Liver (tissue), 3 donors: ENCODE results near the gene NUBPL.

Experiments used
- EGR1 ChIP-seq, 2 donors: IDR thresholded peaks; 2 replicates each; pipeline ENCODE4 v1.6.1; 2016 to 2018; ENCODE audit warnings: antibody characterized with exemption in 2 of 2, low read depth in 2 of 2
- FOXA1 ChIP-seq: IDR thresholded peaks from 2 replicates; pipeline ENCODE4 v1.6.1; 2016; ENCODE audit warnings: antibody characterized with exemption
- GABPA ChIP-seq, 2 donors: IDR thresholded peaks in 1 of 2; conservative IDR thresholded peaks in 1 of 2; 2 replicates each; pipeline ENCODE4 v1.6.1; 2016; ENCODE audit warnings: antibody characterized with exemption in 2 of 2, mild to moderate bottlenecking in 1 of 2, moderate library complexity in 1 of 2
- HNF4A ChIP-seq, 2 donors: conservative IDR thresholded peaks; 2 replicates each; pipeline ENCODE4 v1.6.1; 2016; ENCODE audit warnings: antibody characterized with exemption in 2 of 2, mild to moderate bottlenecking in 2 of 2
- RXRA ChIP-seq, 2 donors: IDR thresholded peaks; 2 replicates each; pipeline ENCODE4 v1.6.1; 2017 to 2018; ENCODE audit warnings: antibody characterized with exemption in 2 of 2, mild to moderate bottlenecking in 1 of 2
- TAF1 ChIP-seq: conservative IDR thresholded peaks from 2 replicates; pipeline ENCODE4 v1.6.1; 2016; ENCODE audit warnings: antibody characterized with exemption, mild to moderate bottlenecking
- YY1 ChIP-seq: IDR thresholded peaks from 2 replicates; pipeline ENCODE4 v1.6.1; 2016; ENCODE audit warnings: antibody characterized with exemption, mild to moderate bottlenecking
- TF ChIP-seq, protein P1 (sequence below): fragments of 150-350 bp; IDR thresholded peaks from 2 replicates; pipeline ENCODE4 v1.5.1; 2017; ENCODE audit warnings: improper control_type of control experiment, low read depth, low read length; ENCODE audit not compliant: missing input control
- TF ChIP-seq, protein P2 (sequence below): IDR thresholded peaks from 2 replicates; pipeline ENCODE4 v1.6.1; 2016; ENCODE audit warnings: antibody characterized with exemption
- donor health status: healthy.
- donor health status: healthy.

DNA sequence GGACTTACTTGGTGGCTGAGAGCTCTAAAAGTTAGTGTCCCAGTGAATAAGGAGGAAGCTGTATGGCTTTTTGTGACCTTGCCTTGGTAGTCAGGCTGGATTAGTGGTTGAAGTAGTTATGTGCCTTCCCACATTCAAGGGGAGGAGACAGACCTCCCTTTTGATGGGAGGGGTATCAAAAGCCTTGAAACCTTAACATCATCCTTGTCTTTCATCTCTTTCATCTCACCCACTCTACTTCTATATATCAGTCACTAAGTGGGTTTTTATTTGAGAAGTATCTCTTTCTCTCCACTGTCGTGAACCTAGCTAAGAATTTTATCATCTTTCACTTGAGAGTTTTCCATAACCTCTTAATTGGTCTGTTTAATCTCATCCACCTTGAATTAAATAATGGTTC, 15.7 kb downstream of the NUBPL start:
- TF ChIP-seq, protein P1, sequence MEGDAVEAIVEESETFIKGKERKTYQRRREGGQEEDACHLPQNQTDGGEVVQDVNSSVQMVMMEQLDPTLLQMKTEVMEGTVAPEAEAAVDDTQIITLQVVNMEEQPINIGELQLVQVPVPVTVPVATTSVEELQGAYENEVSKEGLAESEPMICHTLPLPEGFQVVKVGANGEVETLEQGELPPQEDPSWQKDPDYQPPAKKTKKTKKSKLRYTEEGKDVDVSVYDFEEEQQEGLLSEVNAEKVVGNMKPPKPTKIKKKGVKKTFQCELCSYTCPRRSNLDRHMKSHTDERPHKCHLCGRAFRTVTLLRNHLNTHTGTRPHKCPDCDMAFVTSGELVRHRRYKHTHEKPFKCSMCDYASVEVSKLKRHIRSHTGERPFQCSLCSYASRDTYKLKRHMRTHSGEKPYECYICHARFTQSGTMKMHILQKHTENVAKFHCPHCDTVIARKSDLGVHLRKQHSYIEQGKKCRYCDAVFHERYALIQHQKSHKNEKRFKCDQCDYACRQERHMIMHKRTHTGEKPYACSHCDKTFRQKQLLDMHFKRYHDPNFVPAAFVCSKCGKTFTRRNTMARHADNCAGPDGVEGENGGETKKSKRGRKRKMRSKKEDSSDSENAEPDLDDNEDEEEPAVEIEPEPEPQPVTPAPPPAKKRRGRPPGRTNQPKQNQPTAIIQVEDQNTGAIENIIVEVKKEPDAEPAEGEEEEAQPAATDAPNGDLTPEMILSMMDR: no peak
- TF ChIP-seq RXRA (IDR thresholded peaks at IDR 0.05) (no peak), TAF1 (no peak), EGR1 (IDR thresholded peaks at IDR 0.05; ENCODE audit: low read depth in 2 of 2) (no peak), YY1 (no peak), GABPA (IDR thresholded peaks at IDR 0.05 in 1 of 2, conservative IDR thresholded peaks at IDR 0.05 in 1 of 2) (no peak), FOXA1 (no peak), HNF4A (conservative IDR thresholded peaks at IDR 0.05) (no peak)
- TF ChIP-seq, protein P2, sequence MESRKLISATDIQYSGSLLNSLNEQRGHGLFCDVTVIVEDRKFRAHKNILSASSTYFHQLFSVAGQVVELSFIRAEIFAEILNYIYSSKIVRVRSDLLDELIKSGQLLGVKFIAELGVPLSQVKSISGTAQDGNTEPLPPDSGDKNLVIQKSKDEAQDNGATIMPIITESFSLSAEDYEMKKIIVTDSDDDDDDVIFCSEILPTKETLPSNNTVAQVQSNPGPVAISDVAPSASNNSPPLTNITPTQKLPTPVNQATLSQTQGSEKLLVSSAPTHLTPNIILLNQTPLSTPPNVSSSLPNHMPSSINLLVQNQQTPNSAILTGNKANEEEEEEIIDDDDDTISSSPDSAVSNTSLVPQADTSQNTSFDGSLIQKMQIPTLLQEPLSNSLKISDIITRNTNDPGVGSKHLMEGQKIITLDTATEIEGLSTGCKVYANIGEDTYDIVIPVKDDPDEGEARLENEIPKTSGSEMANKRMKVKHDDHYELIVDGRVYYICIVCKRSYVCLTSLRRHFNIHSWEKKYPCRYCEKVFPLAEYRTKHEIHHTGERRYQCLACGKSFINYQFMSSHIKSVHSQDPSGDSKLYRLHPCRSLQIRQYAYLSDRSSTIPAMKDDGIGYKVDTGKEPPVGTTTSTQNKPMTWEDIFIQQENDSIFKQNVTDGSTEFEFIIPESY: no peak
